OCI-LY3 (cell line): Measurements from ENCODE around the gene IVNS1ABP.
A peak's percentile ranks its signal among the peaks of the same experiment; 100 is the strongest.

ENCODE experiments used
- H2AFZ ChIP-seq: fragments of 200-600, 300-600 bp; shearing (Covaris generic); 2 replicates; pipeline ENCODE4 v1.6.0; 2014; ENCODE audit warnings: antibody characterized with exemption, low read depth, low read length
- H3K27ac ChIP-seq: fragments of 200-600, 300-600 bp; sonication (generic); 2 replicates; pipeline ENCODE4 v1.5.1; 2014; ENCODE audit warnings: mild to moderate bottlenecking, low read length, moderate library complexity, mixed read lengths
- H3K27me3 ChIP-seq: fragments of 200-600, 300-600 bp; sonication (generic); 2 replicates; pipeline ENCODE4 v1.6.1; 2014; ENCODE audit warnings: low read depth, low read length, mixed read lengths
- H3K36me3 ChIP-seq: fragments of 200-600, 300-600 bp; sonication (generic); replicated peaks from 2 replicates; pipeline ENCODE3; 2014; ENCODE audit warnings: low read depth, low read length, mixed read lengths
- H3K4me1 ChIP-seq: fragments of 300-600, 200-600 bp; sonication (generic); 2 replicates; pipeline ENCODE4 v1.6.1; 2014; ENCODE audit warnings: low read length, mixed read lengths
- H3K4me2 ChIP-seq: fragments of 200-600, 300-600 bp; sonication (generic); 2 replicates; pipeline ENCODE4 v1.6.1; 2014; ENCODE audit warnings: low read length, mixed read lengths
- H3K4me3 ChIP-seq: fragments of 300-600, 200-600 bp; sonication (generic); 2 replicates; pipeline ENCODE4 v1.5.1; 2014; ENCODE audit warnings: antibody characterized with exemption, mild to moderate bottlenecking, low read length, moderate library complexity
- H3K79me2 ChIP-seq: fragments of 300-600, 200-600 bp; shearing (Covaris generic); 2 replicates; pipeline ENCODE4 v1.6.1; 2014; ENCODE audit warnings: mild to moderate bottlenecking, low read length, mixed read lengths
- H3K9ac ChIP-seq: fragments of 300-600, 200-600 bp; shearing (Covaris generic); 2 replicates; pipeline ENCODE4 v1.6.0; 2014; ENCODE audit warnings: mild to moderate bottlenecking, low read length, moderate library complexity
- H3K9me3 ChIP-seq: fragments of 200-600, 300-600 bp; shearing (Covaris generic); 2 replicates; pipeline ENCODE4 v1.6.1; 2014; ENCODE audit warnings: low read length, mixed read lengths; ENCODE audit not compliant: insufficient read depth
- H4K20me1 ChIP-seq: fragments of 200-600, 300-600 bp; sonication (generic); 2 replicates; pipeline ENCODE4 v1.6.1; 2016; ENCODE audit warnings: low read length, mixed read lengths; ENCODE audit not compliant: insufficient read depth
- EZH2phosphoT487 ChIP-seq: fragments of 200-600 bp; shearing (Covaris generic); IDR thresholded peaks from 2 replicates; pipeline ENCODE4 v1.6.1; 2018; ENCODE audit warnings: antibody characterized with exemption, mixed run types, low read depth
- TF ChIP-seq, protein P1 (sequence below): fragments of 200-600, 300-600 bp; sonication (generic); IDR thresholded peaks from 2 replicates; pipeline ENCODE4 v1.5.1; 2014; ENCODE audit warnings: antibody characterized with exemption, low read length, low read depth

The IVNS1ABP gene

DNA sequence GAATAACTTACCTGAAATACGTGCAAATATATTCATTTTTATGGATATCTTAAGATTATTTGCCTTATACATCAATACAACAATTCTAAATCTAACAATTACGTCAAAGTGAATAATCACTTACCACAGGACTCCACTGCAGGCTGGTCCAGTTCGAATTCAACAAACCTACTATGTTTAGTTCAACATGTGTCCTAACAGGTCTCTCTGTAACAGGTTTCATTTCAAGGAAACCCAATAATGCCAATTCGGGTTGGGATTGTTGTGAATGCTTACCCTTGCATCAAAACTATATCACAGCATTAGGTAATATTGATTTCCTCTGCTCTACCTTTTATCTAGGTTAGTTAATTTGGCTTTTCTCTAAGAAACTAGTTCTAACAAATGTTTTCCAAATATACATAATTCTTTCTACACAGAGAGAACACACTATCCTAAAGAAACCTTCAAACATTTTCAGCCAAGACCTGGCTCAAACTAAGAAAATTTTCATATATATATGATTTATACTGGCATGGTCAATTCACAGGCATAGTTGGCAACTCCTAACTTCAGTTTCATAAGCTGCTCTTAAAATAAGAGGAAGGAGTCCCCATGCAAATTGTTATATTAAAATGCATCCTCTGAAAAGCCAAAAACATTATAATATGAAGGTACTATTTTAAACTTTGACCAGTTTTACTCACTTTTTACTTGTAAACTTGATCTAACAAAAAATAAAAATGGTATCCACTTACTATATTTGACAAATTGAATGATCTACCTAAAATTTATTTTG, 4.5 kb downstream of the IVNS1ABP start:
- peaks cover 97% of the 10 kb centered on the region for H3K79me2 ChIP-seq
- no peaks in the 10 kb centered on the region for H3K9me3 ChIP-seq
- TF ChIP-seq, protein P1, sequence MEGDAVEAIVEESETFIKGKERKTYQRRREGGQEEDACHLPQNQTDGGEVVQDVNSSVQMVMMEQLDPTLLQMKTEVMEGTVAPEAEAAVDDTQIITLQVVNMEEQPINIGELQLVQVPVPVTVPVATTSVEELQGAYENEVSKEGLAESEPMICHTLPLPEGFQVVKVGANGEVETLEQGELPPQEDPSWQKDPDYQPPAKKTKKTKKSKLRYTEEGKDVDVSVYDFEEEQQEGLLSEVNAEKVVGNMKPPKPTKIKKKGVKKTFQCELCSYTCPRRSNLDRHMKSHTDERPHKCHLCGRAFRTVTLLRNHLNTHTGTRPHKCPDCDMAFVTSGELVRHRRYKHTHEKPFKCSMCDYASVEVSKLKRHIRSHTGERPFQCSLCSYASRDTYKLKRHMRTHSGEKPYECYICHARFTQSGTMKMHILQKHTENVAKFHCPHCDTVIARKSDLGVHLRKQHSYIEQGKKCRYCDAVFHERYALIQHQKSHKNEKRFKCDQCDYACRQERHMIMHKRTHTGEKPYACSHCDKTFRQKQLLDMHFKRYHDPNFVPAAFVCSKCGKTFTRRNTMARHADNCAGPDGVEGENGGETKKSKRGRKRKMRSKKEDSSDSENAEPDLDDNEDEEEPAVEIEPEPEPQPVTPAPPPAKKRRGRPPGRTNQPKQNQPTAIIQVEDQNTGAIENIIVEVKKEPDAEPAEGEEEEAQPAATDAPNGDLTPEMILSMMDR: no peak
- no peak for TF ChIP-seq EZH2phosphoT487
- H3K27ac ChIP-seq: peak overlapping the region; percentile 92
- peaks cover 90% of the 10 kb centered on the region for H3K36me3 ChIP-seq
- H3K4me2 ChIP-seq: peak overlapping the region; percentile 70
- no peak overlapping the region for H2AFZ ChIP-seq
- peak overlapping the region; percentile 98 for H3K9ac ChIP-seq
- H4K20me1 ChIP-seq: peaks cover 85% of the 10 kb centered on the region
- H3K4me3 ChIP-seq: peak overlapping the region; percentile 85
- H3K27me3 ChIP-seq: no peaks in the 10 kb centered on the region
- H3K4me1 ChIP-seq: peaks cover 36% of the 10 kb centered on the region

- H2AFZ ChIP-seq: no peak overlapping the region
- TF ChIP-seq, protein P1: no peak
- no peaks in the 10 kb centered on the region for H3K27me3 ChIP-seq
- H3K4me2 ChIP-seq: peak overlapping the region; percentile 70
- peaks cover 96% of the 10 kb centered on the region for H3K36me3 ChIP-seq
- peak overlapping the region; percentile 85 for H3K4me3 ChIP-seq
- H3K79me2 ChIP-seq: peaks cover 100% of the 10 kb centered on the region
- peaks cover 93% of the 10 kb centered on the region for H4K20me1 ChIP-seq
- H3K27ac ChIP-seq: peak overlapping the region; percentile 92
- H3K9ac ChIP-seq: peak overlapping the region; percentile 98
- H3K9me3 ChIP-seq: no peaks in the 10 kb centered on the region
- H3K4me1 ChIP-seq: peaks cover 34% of the 10 kb centered on the region
These were observed 5.3 kb downstream of the IVNS1ABP start for GRCh38 chr1:185311589-185312225.

GRCh38 chr1:185309566-185309965, 7.5 kb downstream of the IVNS1ABP start:
- TF ChIP-seq EZH2phosphoT487: no peak
- TF ChIP-seq, protein P1: no peak
- Histone ChIP-seq H4K20me1 (peaks cover 99% of the 10 kb centered on the region), H2AFZ (no peak overlapping the region), H3K36me3 (peaks cover 95% of the 10 kb centered on the region), H3K4me2 (peak overlapping the region; percentile 4; the same call in 1 of the 2 replicates), H3K79me2 (peaks cover 100% of the 10 kb centered on the region), H3K27me3 (no peaks in the 10 kb centered on the region), H3K9ac (no peak overlapping the region; the same call in 1 of the 2 replicates), H3K27ac (peak overlapping the region; percentile 20), H3K9me3 (no peaks in the 10 kb centered on the region), H3K4me3 (peak overlapping the region; percentile 4; the same call in 1 of the 2 replicates), H3K4me1 (peaks cover 34% of the 10 kb centered on the region)

DNA sequence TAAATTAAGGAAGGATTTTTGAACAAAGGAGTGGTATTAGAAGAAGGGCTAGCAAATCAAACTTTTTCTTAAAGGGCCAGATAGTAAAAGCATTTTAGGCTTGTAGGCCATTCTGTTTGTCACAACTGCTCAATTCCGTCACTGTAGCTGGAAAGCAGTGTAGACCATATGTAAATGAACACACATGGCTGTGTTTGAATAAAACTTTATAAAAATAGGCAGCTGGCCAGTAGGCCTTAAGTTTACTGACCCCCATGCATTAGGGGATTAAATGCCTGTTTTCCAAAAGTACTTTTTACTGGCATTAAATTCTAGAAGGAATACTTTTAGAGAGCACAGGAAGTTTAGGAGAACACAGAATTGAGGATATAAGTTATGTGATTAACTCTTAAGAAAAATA, 8.9 kb downstream of the IVNS1ABP start:
- Histone ChIP-seq H3K4me1 (peaks cover 31% of the 10 kb centered on the region), H3K9ac (no peak overlapping the region), H2AFZ (no peak overlapping the region), H3K27me3 (no peaks in the 10 kb centered on the region), H3K79me2 (peaks cover 99% of the 10 kb centered on the region), H3K4me2 (no peak overlapping the region), H4K20me1 (peaks cover 99% of the 10 kb centered on the region), H3K9me3 (no peaks in the 10 kb centered on the region), H3K4me3 (no peak overlapping the region), H3K27ac (peak overlapping the region; percentile 6; the same call in 1 of the 2 replicates), H3K36me3 (peaks cover 94% of the 10 kb centered on the region)
- no peak for TF ChIP-seq EZH2phosphoT487
- TF ChIP-seq, protein P1: no peak
